ENCODE results near the gene PIPOX.

Gene PIPOX

GRCh38 chr17:29102741-29103181 lies 59.8 kb downstream of the PIPOX start:
- TF ChIP-seq, protein P1, sequence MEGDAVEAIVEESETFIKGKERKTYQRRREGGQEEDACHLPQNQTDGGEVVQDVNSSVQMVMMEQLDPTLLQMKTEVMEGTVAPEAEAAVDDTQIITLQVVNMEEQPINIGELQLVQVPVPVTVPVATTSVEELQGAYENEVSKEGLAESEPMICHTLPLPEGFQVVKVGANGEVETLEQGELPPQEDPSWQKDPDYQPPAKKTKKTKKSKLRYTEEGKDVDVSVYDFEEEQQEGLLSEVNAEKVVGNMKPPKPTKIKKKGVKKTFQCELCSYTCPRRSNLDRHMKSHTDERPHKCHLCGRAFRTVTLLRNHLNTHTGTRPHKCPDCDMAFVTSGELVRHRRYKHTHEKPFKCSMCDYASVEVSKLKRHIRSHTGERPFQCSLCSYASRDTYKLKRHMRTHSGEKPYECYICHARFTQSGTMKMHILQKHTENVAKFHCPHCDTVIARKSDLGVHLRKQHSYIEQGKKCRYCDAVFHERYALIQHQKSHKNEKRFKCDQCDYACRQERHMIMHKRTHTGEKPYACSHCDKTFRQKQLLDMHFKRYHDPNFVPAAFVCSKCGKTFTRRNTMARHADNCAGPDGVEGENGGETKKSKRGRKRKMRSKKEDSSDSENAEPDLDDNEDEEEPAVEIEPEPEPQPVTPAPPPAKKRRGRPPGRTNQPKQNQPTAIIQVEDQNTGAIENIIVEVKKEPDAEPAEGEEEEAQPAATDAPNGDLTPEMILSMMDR (conservative IDR thresholded peaks at IDR 0.05) = no peak
- no peak overlapping the region for H3K27ac ChIP-seq

DNA sequence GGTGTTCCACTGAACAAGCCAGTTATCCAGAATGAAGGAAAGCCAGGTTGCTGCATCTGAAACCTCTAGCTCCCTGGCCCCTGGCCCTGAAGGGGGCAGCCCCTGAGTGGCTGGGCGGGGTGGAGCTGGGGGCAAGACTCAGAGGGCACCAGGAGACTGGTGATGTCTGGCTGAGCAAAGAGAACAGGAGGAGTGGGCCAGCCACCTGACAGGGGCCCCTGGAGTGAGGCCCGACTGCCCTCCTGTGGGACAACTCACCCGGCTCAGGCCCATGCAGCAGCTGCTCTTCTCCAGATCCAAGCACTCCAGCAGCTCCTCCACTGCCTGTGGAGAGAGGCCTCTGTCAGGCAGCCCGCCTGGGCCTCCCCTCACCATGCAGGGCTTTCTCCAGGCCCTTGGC lies 60.4 kb downstream of the PIPOX start:
- TF ChIP-seq, protein P1 (conservative IDR thresholded peaks at IDR 0.05) = no peak

More for the DNA sequence above, 60.4 kb downstream of the PIPOX start:
- H3K27ac ChIP-seq = no peak overlapping the region
